Esophagus squamous epithelium (tissue), 4 donors: ENCODE results near the gene CFAP65.

Experiments
- CTCF ChIP-seq, 6 experiments: fragments of 450-650 bp in 4 of 6; fragments of 200-600 bp in 2 of 6; sonication (generic) in 2 of 6; IDR thresholded peaks; one replicate each; pipeline ENCODE4 v1.5.1; 2016 to 2019; ENCODE audit warnings: antibody characterized with exemption in 6 of 6, mild to moderate bottlenecking in 4 of 6, moderate library complexity in 4 of 6
- POLR2A ChIP-seq, 4 donors: fragments of 450-650 bp; IDR thresholded peaks; one replicate each; pipeline ENCODE4 v1.6.1; 2017; ENCODE audit warnings: antibody characterized with exemption in 4 of 4, mild to moderate bottlenecking in 4 of 4, moderate library complexity in 3 of 4

GRCh38 chr2:219045937-219046550, 4.7 kb upstream of the CFAP65 start:
- TF ChIP-seq CTCF (IDR thresholded peaks at IDR 0.05) (no peak), POLR2A (IDR thresholded peaks at IDR 0.05) (no peak)
